HepG2 (cell line): Measurements from ENCODE around the gene FUT1. TPM values are rescaled to one million over a fixed set of nuclear protein-coding genes. Genes with fewer than 3 reads are reported as not detected.

Source experiments
- ATF7 ChIP-seq, 2 experiments: fragments of 450-650 bp in 1 of 2; sonication (generic) in 1 of 2; formaldehyde crosslinking in 1 of 2; IDR thresholded peaks; 2 replicates each; pipeline versions ENCODE4 v1.4.0 to v1.6.1; 2016 to 2020; ENCODE audit warnings: antibody characterized with exemption in 1 of 2, mild to moderate bottlenecking in 1 of 2, missing genetic modification reagents in 1 of 2
- CEBPG ChIP-seq: IDR thresholded peaks from 2 replicates; pipeline ENCODE4 v1.6.1; 2016
- HCFC1 ChIP-seq: fragments of 150-350 bp; IDR thresholded peaks from 2 replicates; pipeline ENCODE4 v1.6.1; 2014; ENCODE audit warnings: low read depth, low read length
- MED13 ChIP-seq: sonication (generic); formaldehyde crosslinking; IDR thresholded peaks from 2 replicates; pipeline ENCODE4 v1.5.0; 2020; ENCODE audit warnings: missing genetic modification reagents
- MXD4 ChIP-seq: IDR thresholded peaks from 2 replicates; pipeline ENCODE4 v1.6.1; 2016; ENCODE audit warnings: mild to moderate bottlenecking, missing biosample characterization, missing genetic modification reagents
- NR1H2 ChIP-seq: sonication (generic); formaldehyde crosslinking; IDR thresholded peaks from 2 replicates; pipeline ENCODE4 v1.8.1; 2022; ENCODE audit warnings: low read depth, missing genetic modification reagents, borderline replicate concordance
- TARDBP ChIP-seq: sonication (generic); formaldehyde crosslinking; IDR thresholded peaks from 2 replicates; pipeline ENCODE4 v1.8.0; 2022; ENCODE audit warnings: mild to moderate bottlenecking, missing genetic modification reagents
- THAP11 ChIP-seq: IDR thresholded peaks from 2 replicates; pipeline ENCODE4 v1.6.1; 2016; ENCODE audit warnings: missing biosample characterization, missing genetic modification reagents
- ZEB1 ChIP-seq: IDR thresholded peaks from 2 replicates; pipeline ENCODE4 v1.6.1; 2012; ENCODE audit warnings: mild to moderate bottlenecking, low read depth, inconsistent platforms; ENCODE audit not compliant: insufficient replicate concordance
- ZMYM2 ChIP-seq: sonication (generic); formaldehyde crosslinking; IDR thresholded peaks from 2 replicates; pipeline ENCODE4 v1.8.0; 2022; ENCODE audit warnings: mild to moderate bottlenecking, missing genetic modification reagents
- ZNF432 ChIP-seq: sonication (generic); formaldehyde crosslinking; IDR thresholded peaks from 2 replicates; pipeline ENCODE4 v1.5.0; 2020; ENCODE audit warnings: missing genetic modification reagents, mild to moderate bottlenecking, borderline replicate concordance
- ZNF446 ChIP-seq: sonication (generic); formaldehyde crosslinking; IDR thresholded peaks from 2 replicates; pipeline ENCODE4 v1.5.0; 2020; ENCODE audit warnings: mild to moderate bottlenecking, missing genetic modification reagents
- polyA plus RNA-seq, 8 experiments: library from polyadenylated mRNA; depleted of rRNA in 3 of 8; stranded (reverse) in 7 of 8; unstranded in 1 of 8; fragments of >200 nt; fragmentation: Illumina TruSeq in 4 of 8; extraction: Trizol in 4 of 8; gene quantifications; 2 replicates each; pipeline versions ENCODE4 v1.2.1 to v1.2.3, GENCODE V29; 2011 to 2016; ENCODE audit warnings: low read depth in 4 of 8, missing spikeins in 1 of 8, mixed read lengths in 1 of 8; ENCODE audit not compliant: insufficient read depth in 1 of 8
- total RNA-seq, 5 experiments: library from RNA; depleted of rRNA; stranded (reverse); fragments of >200 nt; fragmentation: Illumina TruSeq; extraction: Trizol; gene quantifications; 2 replicates each; pipeline ENCODE4 v1.2.3, GENCODE V29; 2016; ENCODE audit warnings: low read depth in 1 of 5
- TF ChIP-seq, protein P1 (sequence below): sonication (generic); formaldehyde crosslinking; IDR thresholded peaks from 2 replicates; pipeline ENCODE4 v1.4.0; 2020; ENCODE audit warnings: low read depth, missing genetic modification reagents
- TF ChIP-seq, protein P2 (sequence below): sonication (generic); formaldehyde crosslinking; IDR thresholded peaks from 2 replicates; pipeline ENCODE4 v1.5.1; 2020; ENCODE audit warnings: mild to moderate bottlenecking, moderate library complexity, missing genetic modification reagents
- TF ChIP-seq, protein P3 (sequence below): sonication (generic); formaldehyde crosslinking; IDR thresholded peaks from 2 replicates; pipeline ENCODE4 v1.4.0; 2020; ENCODE audit warnings: missing genetic modification reagents, borderline replicate concordance
- TF ChIP-seq, protein P4 (sequence below): sonication (generic); formaldehyde crosslinking; IDR thresholded peaks from 2 replicates; pipeline ENCODE4 v1.5.1; 2020; ENCODE audit warnings: mild to moderate bottlenecking, missing genetic modification reagents, borderline replicate concordance
- TF ChIP-seq, protein P5 (sequence below): sonication (generic); formaldehyde crosslinking; IDR thresholded peaks from 2 replicates; pipeline ENCODE4 v1.8.0; 2022; ENCODE audit warnings: mild to moderate bottlenecking, missing genetic modification reagents
- TF ChIP-seq, protein P6 (sequence below): sonication (generic); formaldehyde crosslinking; IDR thresholded peaks from 2 replicates; pipeline ENCODE4 v1.8.0; 2022; ENCODE audit warnings: mild to moderate bottlenecking, missing genetic modification reagents, moderate library complexity

FUT1 gene
- total and polyA plus RNA-seq, 2 of the 13 experiments (the other 11 are each of a cell fraction or from before 2014, with no cell fraction given) = 0.07 to 1.1 TPM

DNA sequence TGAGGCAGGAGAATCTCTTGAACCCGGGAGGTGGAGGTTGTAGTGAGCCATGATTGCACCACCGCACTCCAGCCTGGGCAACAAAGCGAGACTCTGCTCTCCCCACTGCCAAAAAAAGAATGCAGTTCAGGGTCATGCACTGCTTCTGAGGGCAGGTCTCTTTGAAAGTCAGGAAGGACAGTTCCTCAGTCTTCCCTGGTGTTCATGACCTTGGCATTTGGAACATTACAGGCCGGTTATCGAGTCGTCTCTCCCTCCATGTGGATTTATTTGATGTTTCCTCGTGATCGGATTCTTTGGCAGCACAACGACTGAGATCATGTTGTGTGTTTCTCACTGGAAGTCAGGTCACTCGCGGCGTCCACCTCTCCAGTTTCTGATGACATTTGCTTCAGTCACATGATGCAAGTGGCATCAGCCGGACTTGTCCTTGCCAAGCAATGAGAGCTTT is 20.1 kb upstream of the FUT1 start (continued):
- TF ChIP-seq, protein P1, sequence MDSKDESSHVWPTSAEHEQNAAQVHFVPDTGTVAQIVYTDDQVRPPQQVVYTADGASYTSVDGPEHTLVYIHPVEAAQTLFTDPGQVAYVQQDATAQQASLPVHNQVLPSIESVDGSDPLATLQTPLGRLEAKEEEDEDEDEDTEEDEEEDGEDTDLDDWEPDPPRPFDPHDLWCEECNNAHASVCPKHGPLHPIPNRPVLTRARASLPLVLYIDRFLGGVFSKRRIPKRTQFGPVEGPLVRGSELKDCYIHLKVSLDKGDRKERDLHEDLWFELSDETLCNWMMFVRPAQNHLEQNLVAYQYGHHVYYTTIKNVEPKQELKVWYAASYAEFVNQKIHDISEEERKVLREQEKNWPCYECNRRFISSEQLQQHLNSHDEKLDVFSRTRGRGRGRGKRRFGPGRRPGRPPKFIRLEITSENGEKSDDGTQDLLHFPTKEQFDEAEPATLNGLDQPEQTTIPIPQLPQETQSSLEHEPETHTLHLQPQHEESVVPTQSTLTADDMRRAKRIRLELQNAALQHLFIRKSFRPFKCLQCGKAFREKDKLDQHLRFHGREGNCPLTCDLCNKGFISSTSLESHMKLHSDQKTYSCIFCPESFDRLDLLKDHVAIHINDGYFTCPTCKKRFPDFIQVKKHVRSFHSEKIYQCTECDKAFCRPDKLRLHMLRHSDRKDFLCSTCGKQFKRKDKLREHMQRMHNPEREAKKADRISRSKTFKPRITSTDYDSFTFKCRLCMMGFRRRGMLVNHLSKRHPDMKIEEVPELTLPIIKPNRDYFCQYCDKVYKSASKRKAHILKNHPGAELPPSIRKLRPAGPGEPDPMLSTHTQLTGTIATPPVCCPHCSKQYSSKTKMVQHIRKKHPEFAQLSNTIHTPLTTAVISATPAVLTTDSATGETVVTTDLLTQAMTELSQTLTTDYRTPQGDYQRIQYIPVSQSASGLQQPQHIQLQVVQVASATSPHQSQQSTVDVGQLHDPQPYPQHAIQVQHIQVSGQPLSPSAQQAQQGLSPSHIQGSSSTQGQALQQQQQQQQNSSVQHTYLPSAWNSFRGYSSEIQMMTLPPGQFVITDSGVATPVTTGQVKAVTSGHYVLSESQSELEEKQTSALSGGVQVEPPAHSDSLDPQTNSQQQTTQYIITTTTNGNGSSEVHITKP = 0 out of 2 replicates have a peak, but pooled peaks have one; percentile 7
- TF ChIP-seq MXD4 (no peak; the same call in 1 of the 2 replicates), ZEB1 (no peak), ZMYM2 (CRISPR knock-in tag) (0 out of 2 replicates have a peak, but pooled peaks have one; percentile 30), ZNF446 (CRISPR knock-in tag) (no peak), MED13 (CRISPR knock-in tag) (no peak), ZNF432 (CRISPR knock-in tag) (no peak), THAP11 (no peak), NR1H2 (CRISPR knock-in tag) (no peak), HCFC1 (no peak), CEBPG (CRISPR knock-in tag) (peak; percentile 36; the same call in 1 of the 2 replicates), TARDBP (CRISPR knock-in tag) (no peak), ATF7 (IDR thresholded peaks at IDR 0.05) (peak; percentile 35; the same call in 1 of the 2 replicates), ATF7 (CRISPR knock-in tag; IDR thresholded peaks at IDR 0.05) (no peak)
- TF ChIP-seq, protein P2, sequence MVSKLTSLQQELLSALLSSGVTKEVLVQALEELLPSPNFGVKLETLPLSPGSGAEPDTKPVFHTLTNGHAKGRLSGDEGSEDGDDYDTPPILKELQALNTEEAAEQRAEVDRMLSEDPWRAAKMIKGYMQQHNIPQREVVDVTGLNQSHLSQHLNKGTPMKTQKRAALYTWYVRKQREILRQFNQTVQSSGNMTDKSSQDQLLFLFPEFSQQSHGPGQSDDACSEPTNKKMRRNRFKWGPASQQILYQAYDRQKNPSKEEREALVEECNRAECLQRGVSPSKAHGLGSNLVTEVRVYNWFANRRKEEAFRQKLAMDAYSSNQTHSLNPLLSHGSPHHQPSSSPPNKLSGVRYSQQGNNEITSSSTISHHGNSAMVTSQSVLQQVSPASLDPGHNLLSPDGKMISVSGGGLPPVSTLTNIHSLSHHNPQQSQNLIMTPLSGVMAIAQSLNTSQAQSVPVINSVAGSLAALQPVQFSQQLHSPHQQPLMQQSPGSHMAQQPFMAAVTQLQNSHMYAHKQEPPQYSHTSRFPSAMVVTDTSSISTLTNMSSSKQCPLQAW (CRISPR knock-in tag) = no peak
- TF ChIP-seq, protein P3, sequence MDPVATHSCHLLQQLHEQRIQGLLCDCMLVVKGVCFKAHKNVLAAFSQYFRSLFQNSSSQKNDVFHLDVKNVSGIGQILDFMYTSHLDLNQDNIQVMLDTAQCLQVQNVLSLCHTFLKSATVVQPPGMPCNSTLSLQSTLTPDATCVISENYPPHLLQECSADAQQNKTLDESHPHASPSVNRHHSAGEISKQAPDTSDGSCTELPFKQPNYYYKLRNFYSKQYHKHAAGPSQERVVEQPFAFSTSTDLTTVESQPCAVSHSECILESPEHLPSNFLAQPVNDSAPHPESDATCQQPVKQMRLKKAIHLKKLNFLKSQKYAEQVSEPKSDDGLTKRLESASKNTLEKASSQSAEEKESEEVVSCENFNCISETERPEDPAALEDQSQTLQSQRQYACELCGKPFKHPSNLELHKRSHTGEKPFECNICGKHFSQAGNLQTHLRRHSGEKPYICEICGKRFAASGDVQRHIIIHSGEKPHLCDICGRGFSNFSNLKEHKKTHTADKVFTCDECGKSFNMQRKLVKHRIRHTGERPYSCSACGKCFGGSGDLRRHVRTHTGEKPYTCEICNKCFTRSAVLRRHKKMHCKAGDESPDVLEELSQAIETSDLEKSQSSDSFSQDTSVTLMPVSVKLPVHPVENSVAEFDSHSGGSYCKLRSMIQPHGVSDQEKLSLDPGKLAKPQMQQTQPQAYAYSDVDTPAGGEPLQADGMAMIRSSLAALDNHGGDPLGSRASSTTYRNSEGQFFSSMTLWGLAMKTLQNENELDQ (CRISPR knock-in tag) = no peak
- TF ChIP-seq, protein P4, sequence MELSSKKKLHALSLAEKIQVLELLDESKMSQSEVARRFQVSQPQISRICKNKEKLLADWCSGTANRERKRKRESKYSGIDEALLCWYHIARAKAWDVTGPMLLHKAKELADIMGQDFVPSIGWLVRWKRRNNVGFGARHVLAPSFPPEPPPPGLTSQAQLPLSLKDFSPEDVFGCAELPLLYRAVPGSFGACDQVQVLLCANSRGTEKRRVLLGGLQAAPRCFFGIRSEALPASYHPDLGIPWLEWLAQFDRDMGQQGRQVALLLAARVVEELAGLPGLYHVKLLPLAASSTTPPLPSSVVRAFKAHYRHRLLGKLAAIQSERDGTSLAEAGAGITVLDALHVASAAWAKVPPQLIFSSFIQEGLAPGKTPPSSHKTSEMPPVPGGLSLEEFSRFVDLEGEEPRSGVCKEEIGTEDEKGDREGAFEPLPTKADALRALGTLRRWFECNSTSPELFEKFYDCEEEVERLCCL (CRISPR knock-in tag) = no peak
- TF ChIP-seq, protein P5, sequence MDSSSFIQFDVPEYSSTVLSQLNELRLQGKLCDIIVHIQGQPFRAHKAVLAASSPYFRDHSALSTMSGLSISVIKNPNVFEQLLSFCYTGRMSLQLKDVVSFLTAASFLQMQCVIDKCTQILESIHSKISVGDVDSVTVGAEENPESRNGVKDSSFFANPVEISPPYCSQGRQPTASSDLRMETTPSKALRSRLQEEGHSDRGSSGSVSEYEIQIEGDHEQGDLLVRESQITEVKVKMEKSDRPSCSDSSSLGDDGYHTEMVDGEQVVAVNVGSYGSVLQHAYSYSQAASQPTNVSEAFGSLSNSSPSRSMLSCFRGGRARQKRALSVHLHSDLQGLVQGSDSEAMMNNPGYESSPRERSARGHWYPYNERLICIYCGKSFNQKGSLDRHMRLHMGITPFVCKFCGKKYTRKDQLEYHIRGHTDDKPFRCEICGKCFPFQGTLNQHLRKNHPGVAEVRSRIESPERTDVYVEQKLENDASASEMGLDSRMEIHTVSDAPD (CRISPR knock-in tag) = no peak
- TF ChIP-seq, protein P6, sequence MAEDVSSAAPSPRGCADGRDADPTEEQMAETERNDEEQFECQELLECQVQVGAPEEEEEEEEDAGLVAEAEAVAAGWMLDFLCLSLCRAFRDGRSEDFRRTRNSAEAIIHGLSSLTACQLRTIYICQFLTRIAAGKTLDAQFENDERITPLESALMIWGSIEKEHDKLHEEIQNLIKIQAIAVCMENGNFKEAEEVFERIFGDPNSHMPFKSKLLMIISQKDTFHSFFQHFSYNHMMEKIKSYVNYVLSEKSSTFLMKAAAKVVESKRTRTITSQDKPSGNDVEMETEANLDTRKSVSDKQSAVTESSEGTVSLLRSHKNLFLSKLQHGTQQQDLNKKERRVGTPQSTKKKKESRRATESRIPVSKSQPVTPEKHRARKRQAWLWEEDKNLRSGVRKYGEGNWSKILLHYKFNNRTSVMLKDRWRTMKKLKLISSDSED = no peak
